GM18505 (cell line): ENCODE measurements around the gene ARHGAP6.
"Not testable (repeated sequence)": the region's sequence is repeated elsewhere in the genome, so short reads cannot be mapped to it uniquely, and the experiment has no call there.

Source experiments
- ATAC-seq: cut with Tn5 transposase; IDR thresholded peaks from one replicate; pipeline ENCODE4 v1.9.1; 2021; ENCODE audit not compliant: unreplicated experiment
- POLR2A ChIP-seq: IDR thresholded peaks from 4 replicates; pipeline ENCODE4 v1.6.1; 2011; ENCODE audit warnings: borderline replicate concordance; ENCODE audit not compliant: insufficient read depth, insufficient read length; ENCODE audit errors: extremely low read depth

ARHGAP6 gene

GRCh38 chrX:11579636-11580600 lies 85.8 kb downstream of the ARHGAP6 start:
- no peak for TF ChIP-seq POLR2A
- no peak for ATAC-seq

- ATAC-seq = not testable (repeated sequence)
Measured at GRCh38 chrX:11578301-11578700, 87.4 kb downstream of the ARHGAP6 start.

GRCh38 chrX:11577603-11578002 lies 88.1 kb downstream of the ARHGAP6 start:
- ATAC-seq = no peak
- TF ChIP-seq POLR2A = no peak

DNA sequence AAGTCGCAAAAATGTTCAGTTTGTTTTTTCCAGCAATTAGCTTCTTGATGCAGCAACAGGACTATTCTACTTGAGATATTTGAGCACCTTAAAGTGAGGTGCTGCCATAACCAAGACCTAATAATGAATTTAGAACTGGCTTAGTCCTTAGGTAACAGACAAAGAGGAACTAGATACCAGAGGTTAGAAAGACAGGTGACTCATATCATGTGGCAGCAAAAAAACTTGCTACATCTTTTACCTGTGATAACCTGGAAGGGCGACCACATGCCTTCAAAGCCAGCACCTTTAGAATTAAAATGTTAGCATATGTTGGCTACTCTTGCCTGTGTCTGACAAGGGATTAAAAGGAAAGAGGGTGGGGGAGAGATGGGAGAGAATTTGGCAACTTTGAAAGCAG lies 90.4 kb downstream of the ARHGAP6 start:
- TF ChIP-seq POLR2A = no peak
- no peak for ATAC-seq

DNA sequence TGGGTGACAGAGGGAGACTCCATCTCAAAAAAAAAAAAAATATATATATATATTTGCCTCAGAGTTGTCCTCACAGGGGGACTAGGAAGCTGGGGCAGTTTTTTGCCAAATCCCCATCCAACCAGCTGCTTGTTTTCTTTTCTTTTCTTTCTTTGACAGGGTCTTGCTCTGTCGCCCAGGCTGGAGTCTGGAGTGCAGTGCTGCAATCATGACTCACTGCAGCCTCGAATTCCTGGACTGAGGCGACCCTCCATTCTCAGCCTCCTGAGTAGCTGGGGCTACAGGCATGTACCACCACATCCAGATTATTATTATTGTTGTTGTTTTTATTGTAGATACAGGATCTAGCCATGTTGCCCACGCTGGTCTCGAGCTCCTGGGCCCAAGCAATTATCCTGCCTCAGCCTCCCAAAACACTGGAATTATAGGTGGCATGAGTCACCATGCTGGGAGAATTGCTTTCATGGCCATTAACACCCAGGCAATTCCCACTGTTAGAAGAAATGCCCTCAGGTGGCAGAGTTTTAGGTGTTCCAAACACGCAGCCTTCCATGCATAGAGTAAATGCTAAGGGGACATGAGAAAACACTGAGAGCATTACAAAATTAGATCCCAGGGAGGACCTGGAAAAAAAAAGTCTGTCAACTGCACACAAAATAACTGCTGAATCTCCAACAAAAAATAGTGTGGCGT lies 98.0 kb downstream of the ARHGAP6 start:
- TF ChIP-seq POLR2A = no peak
- no peak for ATAC-seq

DNA sequence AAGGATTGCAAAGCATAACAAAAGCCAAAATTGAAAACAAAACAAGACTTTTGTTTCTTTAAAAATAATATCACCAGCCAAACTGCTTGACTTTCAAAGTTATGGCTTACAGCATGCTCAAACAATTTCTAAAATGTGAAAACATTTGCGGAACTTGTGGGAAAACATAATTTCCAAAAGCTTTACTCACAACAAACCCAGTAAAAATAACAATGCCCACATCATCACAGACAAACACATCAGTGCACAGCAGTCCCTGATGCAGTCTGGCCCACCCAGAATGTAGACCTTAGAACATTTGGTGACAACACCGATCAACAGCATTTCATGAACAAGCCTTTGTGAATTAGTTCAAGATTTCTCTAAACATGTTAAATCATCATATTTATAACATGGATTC lies 98.9 kb downstream of the ARHGAP6 start:
- ATAC-seq = no peak
- TF ChIP-seq POLR2A = no peak

DNA sequence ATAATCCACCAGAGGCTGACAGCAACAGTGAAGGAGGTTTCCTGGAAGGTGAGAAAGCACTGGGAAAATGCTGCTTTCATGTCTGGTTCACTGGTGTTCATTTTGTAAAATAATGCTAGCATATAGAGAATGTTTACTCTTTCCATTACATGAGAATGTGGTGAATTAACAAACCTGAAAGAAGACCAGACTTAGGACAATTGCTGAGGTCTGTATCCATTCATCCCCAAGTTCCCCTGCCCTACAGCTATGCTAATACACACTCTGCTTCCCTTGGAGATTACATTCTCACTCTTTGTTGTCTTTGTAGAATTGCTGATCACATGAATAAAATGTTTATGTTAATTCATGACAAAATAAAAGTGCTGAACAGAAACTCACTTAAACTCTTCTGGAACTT lies 99.5 kb downstream of the ARHGAP6 start:
- TF ChIP-seq POLR2A = no peak
- no peak for ATAC-seq

DNA sequence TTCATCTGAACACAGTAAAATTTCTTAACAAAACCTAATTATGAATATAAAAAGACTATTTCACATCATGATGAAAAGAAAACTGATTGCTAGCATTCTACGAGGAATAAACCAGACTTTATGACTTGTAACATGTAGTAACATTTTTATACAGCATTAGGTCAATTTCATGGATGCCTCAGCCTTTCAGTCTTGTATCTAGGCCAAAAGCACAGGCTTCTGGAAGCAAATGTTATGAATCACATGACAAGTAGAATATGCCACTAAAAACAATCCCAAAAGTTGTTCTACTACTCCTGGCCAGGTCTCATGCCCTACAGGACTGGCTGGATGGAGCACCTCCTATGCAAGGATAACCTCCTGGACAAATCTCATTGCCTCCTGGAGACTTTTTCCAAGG lies 101.2 kb downstream of the ARHGAP6 start:
- TF ChIP-seq POLR2A = no peak

GRCh38 chrX:11562570-11562969 lies 103.2 kb downstream of the ARHGAP6 start:
- ATAC-seq = no peak
- TF ChIP-seq POLR2A = no peak

More for the DNA sequence above, 101.2 kb downstream of the ARHGAP6 start:
- no peak for ATAC-seq

- no peak for ATAC-seq
- TF ChIP-seq POLR2A = no peak
Measured at GRCh38 chrX:11558972-11559371, 106.7 kb downstream of the ARHGAP6 start.

GRCh38 chrX:11557120-11557519 lies 108.6 kb downstream of the ARHGAP6 start:
- no peak for TF ChIP-seq POLR2A
- ATAC-seq = no peak

DNA sequence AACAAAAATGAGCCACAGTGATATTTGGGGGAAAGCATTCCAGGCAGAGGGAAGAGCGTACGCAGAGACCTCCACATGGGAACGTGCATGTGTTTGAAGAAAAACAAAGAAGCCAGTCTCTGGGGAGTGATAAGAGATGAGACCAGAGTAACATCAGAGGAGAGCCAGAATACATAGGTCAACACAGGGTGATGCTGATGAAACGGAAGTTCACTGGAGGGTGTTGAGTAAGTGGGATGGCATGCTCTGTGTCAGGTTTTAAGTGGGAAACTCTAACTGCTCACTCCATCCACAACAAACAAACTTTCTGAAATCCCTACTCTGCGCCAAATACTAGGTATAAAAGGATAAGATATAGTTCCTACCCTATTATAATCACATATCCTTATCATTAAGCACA lies 110.0 kb downstream of the ARHGAP6 start:
- no peak for ATAC-seq
- no peak for TF ChIP-seq POLR2A

DNA sequence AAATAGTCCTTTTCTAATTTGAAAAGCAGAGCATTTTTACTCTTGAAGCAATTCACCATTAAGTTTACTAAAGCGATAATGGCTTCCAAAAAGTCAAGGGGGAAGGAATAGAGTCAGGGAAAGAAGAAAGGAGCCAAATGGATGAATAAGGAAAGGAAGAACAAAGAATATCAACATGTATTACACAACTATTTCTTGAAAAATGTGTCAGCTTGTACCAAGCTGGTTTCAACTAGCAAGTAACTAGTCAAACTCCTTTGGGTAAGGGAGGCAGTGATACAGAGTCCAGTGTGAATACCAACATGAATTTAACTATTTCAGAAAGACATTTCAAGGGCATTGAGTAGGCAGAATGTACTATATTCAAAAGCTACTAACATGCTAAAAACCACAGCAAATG lies 112.1 kb downstream of the ARHGAP6 start:
- ATAC-seq = no peak
- no peak for TF ChIP-seq POLR2A

- no peak for TF ChIP-seq POLR2A
- ATAC-seq = no peak
Measured at GRCh38 chrX:11551151-11551550, 114.6 kb downstream of the ARHGAP6 start.

DNA sequence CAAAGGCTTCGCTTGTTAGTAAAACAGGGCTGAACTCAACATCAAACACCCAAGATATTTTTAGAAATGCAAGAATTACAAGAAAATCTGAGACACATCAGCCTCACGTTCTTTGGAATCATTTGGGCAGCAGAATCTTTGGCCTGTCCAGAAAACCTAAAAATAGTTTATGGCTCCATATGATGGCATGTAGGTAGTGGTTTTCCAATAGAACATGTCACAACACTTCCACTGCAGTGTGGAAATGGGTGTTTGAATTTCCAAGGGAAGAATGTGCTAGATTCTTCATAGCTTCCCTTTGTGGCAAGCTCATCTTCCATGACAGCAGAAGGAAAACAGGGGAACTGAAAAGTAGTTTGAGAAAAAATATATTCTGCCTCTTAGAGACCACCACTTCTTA lies 118.8 kb downstream of the ARHGAP6 start:
- TF ChIP-seq POLR2A = no peak
- ATAC-seq = no peak

DNA sequence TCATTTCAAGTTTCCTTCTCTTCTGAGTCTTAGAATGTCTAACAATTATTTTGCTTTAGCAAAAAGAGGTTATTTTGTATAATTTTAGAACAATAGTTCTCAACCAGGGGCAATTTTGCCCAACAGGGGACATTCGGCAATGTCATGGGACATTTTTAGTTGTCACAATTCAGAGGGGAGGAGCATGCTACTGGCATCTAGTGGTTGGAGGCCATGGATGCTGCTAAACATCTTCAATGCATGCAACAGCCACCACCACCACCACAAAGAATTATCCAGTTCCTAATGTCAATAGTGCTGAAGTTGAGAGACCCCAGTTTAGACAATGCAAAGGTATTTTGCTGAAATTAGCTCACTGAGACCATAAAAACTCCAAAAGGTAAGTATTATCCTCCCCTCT lies 122.5 kb downstream of the ARHGAP6 start:
- no peak for ATAC-seq
- TF ChIP-seq POLR2A = no peak
